Activated CD8-positive, alpha-beta memory T cell treated with anti-CD3 and anti-CD28 coated beads, Interleukin-2, amount 50 U/mL, for 4 hours (primary cell): ENCODE results near the gene DNAAF9.

Experiments used
- DNase-seq: peaks from one replicate; pipeline ENCODE4 v3.0.0-alpha.2; 2020

Gene DNAAF9

DNA sequence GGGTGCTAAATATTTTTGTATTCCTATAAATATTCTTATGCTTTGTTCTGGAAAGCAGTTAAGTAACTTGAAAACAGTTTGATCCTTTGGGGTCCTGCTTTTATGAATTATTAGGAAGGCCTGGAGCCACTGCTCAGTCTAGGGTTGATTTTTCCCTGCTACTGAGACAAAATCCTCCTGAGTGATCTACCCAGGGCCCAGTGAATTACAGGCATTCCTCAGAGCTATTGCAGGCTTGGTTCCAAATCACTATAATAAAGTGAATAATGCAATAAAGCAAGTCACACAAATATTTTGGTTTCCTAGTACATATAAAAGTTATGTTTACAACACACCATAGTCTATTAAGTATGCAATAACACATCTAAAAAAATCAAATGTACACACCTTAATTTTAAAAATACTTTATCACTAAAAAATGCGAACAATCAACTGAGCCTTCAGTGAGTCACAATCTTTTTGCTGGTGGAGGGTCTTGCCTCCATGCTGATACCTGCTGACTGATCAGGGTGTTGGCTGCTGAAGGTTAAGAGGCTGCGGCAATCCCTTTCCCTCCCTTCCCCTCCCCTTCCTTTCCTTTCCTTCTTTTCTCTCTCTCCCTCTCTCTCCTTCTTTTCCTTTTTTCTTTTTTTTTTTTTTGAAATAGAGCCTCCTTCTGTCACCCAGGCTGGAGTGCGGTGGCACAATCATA lies 43.0 kb downstream of the DNAAF9 start:
- DNase-seq = no peak

DNA sequence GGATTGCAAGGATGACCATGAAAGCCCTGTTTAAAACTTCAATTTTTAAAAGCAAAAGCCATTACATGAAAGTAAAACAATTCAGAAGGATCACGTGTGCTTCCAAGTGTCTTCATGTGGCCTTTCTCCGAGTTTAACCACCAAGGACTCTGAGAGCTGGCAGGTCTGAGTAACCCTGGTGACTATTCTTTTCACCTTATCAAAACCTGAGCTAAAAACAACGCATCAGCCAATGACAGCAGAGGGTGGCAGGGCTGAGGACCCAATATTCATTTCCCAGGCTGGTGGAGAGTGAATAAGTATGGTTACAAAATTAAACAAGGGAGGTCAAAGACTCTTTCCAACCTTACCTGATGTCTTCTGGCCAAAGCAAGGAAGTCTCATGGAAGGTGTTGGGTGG lies 46.7 kb downstream of the DNAAF9 start:
- no peak for DNase-seq

DNA sequence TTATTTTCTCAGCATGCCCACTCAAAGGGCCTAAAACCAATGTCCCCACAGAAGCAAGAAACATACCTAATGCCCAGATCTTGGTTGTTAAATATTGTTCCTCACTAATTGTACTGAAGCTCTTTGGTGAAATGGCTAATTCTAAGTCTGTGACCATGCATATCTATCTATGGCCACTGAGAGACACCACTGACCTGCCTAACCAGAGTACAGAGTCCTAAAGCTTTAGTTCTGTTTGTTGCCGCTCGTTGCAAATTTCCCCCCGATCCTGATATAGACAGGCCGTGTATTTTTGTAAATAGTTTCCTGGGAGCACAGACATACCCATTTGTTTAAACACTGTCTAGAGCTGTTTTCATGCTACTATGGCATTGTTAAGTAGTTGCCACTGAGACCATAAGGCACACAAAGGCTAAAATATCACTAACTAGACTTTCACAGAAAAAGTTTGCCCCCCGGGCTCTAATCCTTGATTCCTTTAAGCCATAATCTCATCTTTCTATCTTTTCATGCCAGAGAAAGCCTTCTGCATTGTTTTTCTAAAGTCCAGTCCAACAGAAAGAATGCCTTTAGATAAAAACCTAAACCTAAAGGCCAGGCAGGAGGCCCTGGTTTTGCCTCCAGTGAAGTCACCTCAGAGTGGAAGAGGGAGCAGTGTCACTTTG lies 48.7 kb downstream of the DNAAF9 start:
- no peak for DNase-seq
